Measurements from ENCODE around the gene FOXRED2.

Gene FOXRED2

GRCh38 chr22:36470162-36470993 is 36.5 kb downstream of the FOXRED2 start:
- ATAC-seq (replicated peaks) = peak; percentile 95 to 96
- no peaks in the 10 kb centered on the region for H3K9me3 Mint-ChIP-seq
- peak; percentile 67 for DNase-seq
- H3K27ac Mint-ChIP-seq = no peak overlapping the region
- H3K36me3 Mint-ChIP-seq = peaks cover 27 to 53% of the 10 kb centered on the region in 2 donors
- no peak overlapping the region for H3K4me3 Mint-ChIP-seq
- peaks cover 19 to 38% of the 10 kb centered on the region in 2 donors for H3K4me1 Mint-ChIP-seq
- H3K27me3 Mint-ChIP-seq = no peaks in the 10 kb centered on the region

GRCh38 chr22:36469094-36469710 is 37.6 kb downstream of the FOXRED2 start:
- Mint-ChIP-seq H3K4me3 (no peak overlapping the region), H3K36me3 (peaks cover 22 to 45% of the 10 kb centered on the region in 2 donors), H3K4me1 (peaks cover 17 to 34% of the 10 kb centered on the region in 2 donors), H3K27ac (no peak overlapping the region), H3K27me3 (no peaks in the 10 kb centered on the region), H3K9me3 (no peaks in the 10 kb centered on the region)
- no peak for ATAC-seq (replicated peaks)
- DNase-seq = no peak

GRCh38 chr22:36467946-36468345 is 38.9 kb downstream of the FOXRED2 start:
- no peak overlapping the region for H3K27ac Mint-ChIP-seq
- H3K36me3 Mint-ChIP-seq = peaks cover 22 to 43% of the 10 kb centered on the region in 2 donors
- H3K4me3 Mint-ChIP-seq = peak overlapping the region in 1 of 2 donors; percentile 19
- no peak for DNase-seq
- H3K9me3 Mint-ChIP-seq = no peaks in the 10 kb centered on the region
- H3K27me3 Mint-ChIP-seq = no peaks in the 10 kb centered on the region
- ATAC-seq (replicated peaks) = no peak
- peaks cover 17 to 33% of the 10 kb centered on the region in 2 donors for H3K4me1 Mint-ChIP-seq

- peak overlapping the region; percentile 68 for H3K27ac Mint-ChIP-seq
- H3K36me3 Mint-ChIP-seq = peaks cover 22 to 36% of the 10 kb centered on the region in 2 donors
- DNase-seq = no peak
- no peaks in the 10 kb centered on the region for H3K9me3 Mint-ChIP-seq
- no peak for ATAC-seq (replicated peaks)
- H3K4me1 Mint-ChIP-seq = peaks cover 17 to 33% of the 10 kb centered on the region in 2 donors
- H3K27me3 Mint-ChIP-seq = no peaks in the 10 kb centered on the region
- no peak overlapping the region for H3K4me3 Mint-ChIP-seq
These were observed 39.6 kb downstream of the FOXRED2 start for GRCh38 chr22:36467042-36467810.

DNA sequence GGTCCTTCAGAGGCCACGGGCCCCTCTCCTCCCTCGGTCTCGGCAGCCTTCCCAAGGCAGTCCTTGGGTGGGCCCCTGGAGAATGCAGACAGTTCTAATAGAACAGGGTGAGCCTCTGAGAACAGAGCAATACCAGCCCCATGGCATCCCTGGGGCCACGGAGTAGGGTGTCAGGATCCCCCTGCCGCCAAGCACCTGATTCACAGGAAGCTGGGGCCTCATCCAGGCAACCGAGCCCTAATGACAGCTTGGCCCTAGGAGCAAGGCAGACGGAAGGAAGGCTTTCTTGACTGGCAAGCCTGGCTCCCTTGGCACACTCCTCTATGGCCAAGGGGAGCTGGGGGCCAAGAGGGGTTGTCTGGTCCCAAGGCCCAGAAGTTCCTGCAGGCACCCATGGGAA is 40.6 kb downstream of the FOXRED2 start:
- peaks cover 15 to 29% of the 10 kb centered on the region in 2 donors for H3K36me3 Mint-ChIP-seq

GRCh38 chr22:36465232-36466021 is 41.4 kb downstream of the FOXRED2 start:
- Mint-ChIP-seq H3K4me3 (no peak overlapping the region), H3K36me3 (peaks cover 14 to 28% of the 10 kb centered on the region in 2 donors), H3K9me3 (no peaks in the 10 kb centered on the region), H3K27me3 (no peaks in the 10 kb centered on the region), H3K27ac (peak overlapping the region; percentile 20), H3K4me1 (peaks cover 18 to 27% of the 10 kb centered on the region in 2 donors)
- no peak for DNase-seq
- ATAC-seq (replicated peaks) = no peak

More for the DNA sequence above, 40.6 kb downstream of the FOXRED2 start:
- peak overlapping the region; percentile 83 for H3K27ac Mint-ChIP-seq
- H3K4me1 Mint-ChIP-seq = peaks cover 18 to 33% of the 10 kb centered on the region in 2 donors
- no peak overlapping the region for H3K4me3 Mint-ChIP-seq
- DNase-seq (no peak), ATAC-seq (replicated peaks) (no peak)
- no peaks in the 10 kb centered on the region for H3K9me3 Mint-ChIP-seq
- H3K27me3 Mint-ChIP-seq = no peaks in the 10 kb centered on the region

DNA sequence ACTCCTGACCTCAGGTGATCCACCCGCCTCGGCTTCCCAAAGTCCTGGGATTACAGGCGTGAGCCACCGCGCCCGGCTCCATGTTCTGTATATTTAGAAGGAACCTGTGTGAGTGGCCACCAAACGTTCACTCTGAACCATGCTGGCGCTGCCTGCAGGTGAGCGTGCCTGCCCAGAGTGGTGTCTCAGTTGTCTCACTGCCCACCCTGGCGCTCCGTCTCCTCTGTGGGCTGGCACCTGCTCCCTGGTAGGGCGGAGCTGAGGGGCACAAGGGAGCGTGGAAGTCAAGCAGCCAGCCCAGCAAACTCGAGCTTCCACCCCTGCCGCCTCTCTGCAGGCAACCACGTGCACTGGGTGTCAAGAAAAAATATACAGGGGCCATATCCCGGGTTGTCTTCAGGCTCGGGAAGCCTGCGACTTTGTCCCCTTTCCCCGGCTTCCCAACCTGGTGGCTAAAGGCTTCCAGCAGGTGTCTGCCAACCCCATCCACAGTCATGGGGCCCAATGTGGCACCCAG is 42.1 kb downstream of the FOXRED2 start:
- Mint-ChIP-seq H3K4me3 (no peak overlapping the region), H3K27me3 (no peaks in the 10 kb centered on the region), H3K36me3 (peaks cover 12 to 24% of the 10 kb centered on the region in 2 donors), H3K9me3 (no peaks in the 10 kb centered on the region), H3K27ac (peak overlapping the region; percentile 34), H3K4me1 (peaks cover 14 to 21% of the 10 kb centered on the region in 2 donors)
- no peak for DNase-seq
- no peak for ATAC-seq (replicated peaks)

- ATAC-seq (replicated peaks) = no peak
- DNase-seq = no peak
- Mint-ChIP-seq H3K27ac (peak overlapping the region; percentile 65), H3K4me3 (no peak overlapping the region), H3K4me1 (peaks cover 14 to 21% of the 10 kb centered on the region in 2 donors), H3K27me3 (no peaks in the 10 kb centered on the region), H3K9me3 (no peaks in the 10 kb centered on the region), H3K36me3 (peaks cover 12 to 24% of the 10 kb centered on the region in 2 donors)
These were observed 43.1 kb downstream of the FOXRED2 start for GRCh38 chr22:36463783-36464184.

DNA sequence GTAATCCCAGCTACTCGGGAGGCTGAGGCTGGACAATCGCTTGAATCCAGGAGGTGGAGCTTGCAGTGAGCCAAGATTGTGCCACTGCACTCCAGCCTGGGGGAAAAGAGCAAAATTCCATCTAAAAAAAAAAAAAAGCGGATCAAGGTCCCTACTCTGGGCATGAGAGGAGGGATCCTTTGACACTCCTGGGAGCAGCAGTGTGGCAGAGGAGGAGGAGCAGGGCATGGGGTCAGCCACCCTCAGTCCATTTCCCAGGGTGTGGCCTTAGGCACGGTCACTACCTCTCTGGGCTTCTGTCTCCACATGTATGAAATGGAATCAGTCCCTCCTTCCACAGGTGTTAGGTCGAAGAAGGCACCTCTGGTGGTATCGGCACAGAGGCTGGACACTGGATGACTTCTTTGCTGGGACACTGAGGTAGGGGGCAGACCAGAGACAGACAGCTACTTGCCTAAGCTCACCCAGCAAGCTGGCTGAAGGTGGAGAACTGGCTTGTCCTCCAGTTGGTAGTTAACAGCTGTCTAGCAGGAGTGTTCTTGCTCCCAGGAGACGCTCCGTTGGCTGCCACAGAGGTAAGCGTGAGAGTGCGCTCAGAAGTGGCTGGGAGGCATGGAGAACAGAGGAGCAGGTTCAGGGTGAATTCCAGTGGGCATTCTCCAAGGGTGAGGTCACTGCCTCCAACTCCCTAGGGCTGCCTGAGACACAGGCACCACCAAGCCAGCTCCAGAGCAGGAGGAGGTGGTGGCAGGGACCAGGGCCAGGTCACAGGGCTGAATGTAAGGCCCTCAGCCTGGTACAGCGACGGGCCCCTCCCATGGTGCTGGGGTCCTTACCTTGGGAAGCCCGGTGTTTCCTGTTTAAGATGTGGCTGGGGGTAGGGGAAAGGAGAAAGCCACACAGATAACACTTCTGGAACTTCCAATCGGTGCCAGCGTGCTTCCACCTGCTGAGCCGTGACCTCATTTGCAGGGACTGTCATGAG is 44.9 kb downstream of the FOXRED2 start:
- DNase-seq (no peak), ATAC-seq (replicated peaks) (peak in 1 of 2 donors; percentile 11)
- Mint-ChIP-seq H3K9me3 (no peaks in the 10 kb centered on the region), H3K4me3 (no peak overlapping the region), H3K36me3 (peaks cover 8 to 14% of the 10 kb centered on the region in 2 donors), H3K27me3 (no peaks in the 10 kb centered on the region), H3K27ac (peak overlapping the region; percentile 82), H3K4me1 (peaks cover 8 to 9% of the 10 kb centered on the region in 2 donors)

DNA sequence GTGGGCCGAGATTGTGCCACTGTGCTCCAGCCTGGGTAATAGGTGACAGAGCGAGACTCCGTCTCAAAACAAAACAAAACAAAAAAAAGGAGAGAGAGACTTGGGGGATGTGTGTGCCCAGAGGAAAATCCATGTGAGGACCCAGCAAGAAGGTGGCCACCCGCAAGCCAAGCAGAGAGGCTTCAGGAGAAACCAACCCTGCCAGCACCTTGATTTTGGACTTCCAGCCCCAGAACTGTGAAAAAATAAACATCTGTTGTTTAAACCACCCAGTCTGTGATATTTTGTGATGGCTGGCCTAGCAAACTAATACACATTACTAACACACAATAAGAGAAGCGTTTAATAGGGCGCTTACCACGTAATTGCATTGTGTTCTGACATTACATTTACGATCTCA is 46.6 kb downstream of the FOXRED2 start:
- H3K27ac Mint-ChIP-seq = no peak overlapping the region
- H3K27me3 Mint-ChIP-seq = no peaks in the 10 kb centered on the region
- DNase-seq (no peak), ATAC-seq (replicated peaks) (no peak)
- no peaks in the 10 kb centered on the region for H3K36me3 Mint-ChIP-seq
- no peaks in the 10 kb centered on the region for H3K9me3 Mint-ChIP-seq
- H3K4me1 Mint-ChIP-seq = peaks cover 7 to 10% of the 10 kb centered on the region in 2 donors
- no peak overlapping the region for H3K4me3 Mint-ChIP-seq

DNA sequence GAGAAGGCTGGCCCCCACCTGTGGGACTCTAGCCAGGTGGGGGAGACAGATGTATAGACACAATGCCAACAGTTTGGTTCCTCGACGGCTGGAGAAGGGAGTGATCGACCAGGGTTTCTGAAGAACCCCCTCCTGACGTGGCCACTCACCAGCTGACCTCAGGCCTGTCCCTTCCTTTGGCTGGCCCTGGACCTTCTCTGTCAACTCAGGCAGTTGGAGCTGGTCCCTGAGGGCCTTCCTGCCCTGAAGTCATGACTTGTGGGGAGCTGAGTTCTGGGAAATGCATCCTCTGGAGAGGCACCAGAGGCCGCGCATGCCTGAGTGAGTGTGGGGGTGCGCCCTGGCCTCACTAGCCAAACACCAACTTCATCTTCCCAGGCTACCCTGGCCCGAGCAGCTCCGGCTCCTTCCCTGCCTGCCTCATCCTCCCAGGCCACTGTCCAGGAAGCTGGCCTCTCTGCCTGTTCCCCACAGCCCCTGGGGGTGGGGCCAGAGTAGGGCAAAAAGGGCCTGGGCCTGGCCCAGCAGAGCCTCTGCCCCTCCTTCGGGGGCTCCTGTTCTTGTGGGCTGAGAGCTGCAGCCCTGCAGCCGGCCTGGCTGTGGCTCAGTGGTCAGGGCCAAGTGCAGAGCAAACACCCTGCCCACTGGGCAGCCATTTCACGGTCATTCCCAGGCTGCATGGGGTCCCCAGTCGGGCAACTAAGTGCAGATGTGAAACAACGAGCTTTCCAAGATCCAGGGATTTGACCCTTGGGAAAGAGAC is 49.0 kb downstream of the FOXRED2 start:
- ATAC-seq (replicated peaks) (no peak), DNase-seq (no peak)
- no peaks in the 10 kb centered on the region for H3K9me3 Mint-ChIP-seq
- no peaks in the 10 kb centered on the region for H3K27me3 Mint-ChIP-seq
- H3K36me3 Mint-ChIP-seq = no peaks in the 10 kb centered on the region
- H3K4me1 Mint-ChIP-seq = peaks cover 20 to 21% of the 10 kb centered on the region in 2 donors
- H3K27ac Mint-ChIP-seq = no peak overlapping the region
- H3K4me3 Mint-ChIP-seq = no peak overlapping the region

- no peaks in the 10 kb centered on the region for H3K36me3 Mint-ChIP-seq
- H3K4me1 Mint-ChIP-seq = peaks cover 28 to 34% of the 10 kb centered on the region in 2 donors
- no peaks in the 10 kb centered on the region for H3K27me3 Mint-ChIP-seq
- no peak for DNase-seq
- H3K4me3 Mint-ChIP-seq = no peak overlapping the region
- peak overlapping the region; percentile 63 for H3K27ac Mint-ChIP-seq
- no peak for ATAC-seq (replicated peaks)
- no peaks in the 10 kb centered on the region for H3K9me3 Mint-ChIP-seq
These were observed 50.4 kb downstream of the FOXRED2 start for GRCh38 chr22:36456464-36456845.

Measured in stimulated activated naive B cell treated with anti-CD40 and anti-IgM and Interleukin-4, amounts not matched to agents 10 μg/mL and 1 μg/mL and 100 μg/mL, for 72 hours (primary cell).